Tibial nerve (tissue), 4 donors: Measurements from ENCODE around the gene KCMF1.

ENCODE experiments used
- CTCF ChIP-seq, 5 experiments: fragments of 200-600 bp in 3 of 5; fragments of 450-650 bp in 2 of 5; sonication (generic) in 3 of 5; IDR thresholded peaks; one replicate each; pipeline ENCODE4 v1.5.1; 2016 to 2019; ENCODE audit warnings: antibody characterized with exemption in 5 of 5, mild to moderate bottlenecking in 3 of 5, moderate library complexity in 2 of 5
- EP300 ChIP-seq, 2 donors: sonication (generic); formaldehyde crosslinking; IDR thresholded peaks; one replicate each; pipeline ENCODE4 v1.6.1; 2017; ENCODE audit warnings: antibody characterized with exemption in 2 of 2, mild to moderate bottlenecking in 1 of 2
- POLR2A ChIP-seq, 2 donors: fragments of 450-650 bp; IDR thresholded peaks; one replicate each; pipeline ENCODE4 v1.6.1; 2017; ENCODE audit warnings: antibody characterized with exemption in 2 of 2, mild to moderate bottlenecking in 2 of 2, moderate library complexity in 2 of 2

- TF ChIP-seq CTCF (IDR thresholded peaks at IDR 0.05): no peak
- no peak for TF ChIP-seq EP300 (IDR thresholded peaks at IDR 0.05)
- no peak for TF ChIP-seq POLR2A (IDR thresholded peaks at IDR 0.05)
Measured at GRCh38 chr2:85001595-85001994, 30.6 kb downstream of the KCMF1 start.
